H1 (cell line): ENCODE results near the gene OR2A25. TPM values are rescaled to one million over a fixed set of nuclear protein-coding genes. Genes with fewer than 3 reads are reported as not detected.

Experiments
- CTCF ChIA-PET: fragments of 300-600 bp; sonication (Branson Sonifier 250); formaldehyde crosslinking; loops from one replicate; lab custom pipeline; 2021; ENCODE audit not compliant: partially characterized antibody; lab: Charles Lee
- POLR2A ChIA-PET: fragments of 300-600 bp; sonication (Branson Sonifier 250); formaldehyde crosslinking; loops from one replicate; lab custom pipeline; 2021; ENCODE audit warnings: inconsistent platforms; ENCODE audit not compliant: partially characterized antibody; lab: Charles Lee
- DNase-seq, 2 experiments: peaks; one replicate each; pipeline versions ENCODE4 v3.0.0 to v3.0.0-alpha.2; 2010 to 2022; ENCODE audit warnings: low spot score in 2 of 2, low read depth in 1 of 2, mixed read lengths in 1 of 2
- FAIRE-seq: peaks from 2 replicates; lab custom pipeline; 2011; peaks lifted over from hg19 to GRCh38; lab: Jason Lieb, UNC
- H2AFZ ChIP-seq: 2 replicates; pipeline ENCODE4 v1.8.1; 2012; ENCODE audit warnings: low read length, inconsistent platforms
- H2AK5ac ChIP-seq: 2 replicates; pipeline ENCODE4 v1.6.1; 2013; ENCODE audit warnings: low read depth, low read length
- H2BK120ac ChIP-seq: replicated peaks from 2 replicates; pipeline ENCODE3; 2013; ENCODE audit warnings: low read depth, low read length, inconsistent platforms
- H2BK12ac ChIP-seq: 2 replicates; pipeline ENCODE4 v1.6.1; 2013; ENCODE audit warnings: low read depth, low read length
- H2BK15ac ChIP-seq: 2 replicates; pipeline ENCODE4 v1.6.1; 2013; ENCODE audit warnings: low read length
- H2BK20ac ChIP-seq: 2 replicates; pipeline ENCODE4 v1.6.1; 2013; ENCODE audit warnings: low read length
- H2BK5ac ChIP-seq: 2 replicates; pipeline ENCODE4 v1.6.1; 2013; ENCODE audit warnings: low read depth, low read length
- H3K14ac ChIP-seq: 2 replicates; pipeline ENCODE4 v1.6.1; 2013; ENCODE audit warnings: inconsistent platforms; ENCODE audit not compliant: insufficient read length
- H3K18ac ChIP-seq: 2 replicates; pipeline ENCODE4 v1.6.1; 2013; ENCODE audit warnings: low read length; ENCODE audit errors: extremely low read depth
- H3K23ac ChIP-seq: 2 replicates; pipeline ENCODE4 v1.6.1; 2013; ENCODE audit warnings: inconsistent platforms; ENCODE audit not compliant: insufficient read length
- H3K23me2 ChIP-seq: 2 replicates; pipeline ENCODE4 v1.6.1; 2013; ENCODE audit warnings: low read depth, low read length
- H3K27ac ChIP-seq: 2 replicates; pipeline ENCODE4 v1.6.1; 2011; ENCODE audit warnings: low read depth, low read length, inconsistent platforms
- H3K27me3 ChIP-seq, 4 experiments: replicated peaks in 1 of 4; 1 replicate in 1 of 4; 2 replicates in 3 of 4; pipeline versions ENCODE4 v1.6.1 to v1.8.1; 2011 to 2013; ENCODE audit warnings: low read length in 3 of 4, mild to moderate bottlenecking in 3 of 4, inconsistent platforms in 2 of 4, mixed read lengths in 2 of 4, moderate library complexity in 1 of 4; ENCODE audit not compliant: control insufficient read depth in 3 of 4, insufficient read depth in 3 of 4; ENCODE audit errors: extremely low read depth in 1 of 4
- H3K36me3 ChIP-seq, 4 experiments: 2 replicates each; pipeline versions ENCODE4 v1.6.1 to v1.8.1; 2011 to 2013; ENCODE audit warnings: mild to moderate bottlenecking in 4 of 4, low read length in 3 of 4, moderate library complexity in 2 of 4, control low read depth in 1 of 4, inconsistent platforms in 1 of 4; ENCODE audit not compliant: insufficient read depth in 4 of 4, control insufficient read depth in 2 of 4
- H3K4ac ChIP-seq: replicated peaks from 2 replicates; pipeline ENCODE3; 2013; ENCODE audit warnings: low read length, low read depth, mixed read lengths, inconsistent platforms; ENCODE audit not compliant: insufficient read length
- H3K4me1 ChIP-seq, 4 experiments: replicated peaks in 1 of 4; 1 replicate in 1 of 4; 2 replicates in 3 of 4; pipeline versions ENCODE4 v1.6.1 to v1.8.1; 2011 to 2013; ENCODE audit warnings: low read length in 3 of 4, inconsistent platforms in 2 of 4, mixed read lengths in 1 of 4; ENCODE audit not compliant: insufficient read depth in 4 of 4, control insufficient read depth in 3 of 4
- H3K4me2 ChIP-seq, 2 experiments: 2 replicates each; pipeline versions ENCODE4 v1.6.1 to v1.8.1; 2011 to 2013; ENCODE audit warnings: low read depth in 2 of 2, low read length in 2 of 2, control low read depth in 1 of 2, inconsistent platforms in 1 of 2, mild to moderate bottlenecking in 1 of 2; ENCODE audit not compliant: insufficient read depth in 1 of 2
- H3K4me3 ChIP-seq, 4 experiments: fragments of 200-600, 300-600 bp in 1 of 4; sonication (generic), shearing (Covaris generic), sonication (Bioruptor Twin) in 1 of 4; 2 replicates each; pipeline versions ENCODE4 v1.5.1 to v1.8.1; 2011 to 2016; ENCODE audit warnings: low read length in 4 of 4, low read depth in 3 of 4, control low read depth in 2 of 4, inconsistent platforms in 2 of 4, mild to moderate bottlenecking in 2 of 4, mixed read lengths in 1 of 4, moderate library complexity in 1 of 4; ENCODE audit not compliant: insufficient read depth in 2 of 4; ENCODE audit errors: extremely low read depth in 1 of 4
- H3K56ac ChIP-seq: replicated peaks from 2 replicates; pipeline ENCODE3; 2013; ENCODE audit warnings: low read depth, mild to moderate bottlenecking, mixed read lengths, low read length, inconsistent platforms; ENCODE audit not compliant: insufficient read length
- H3K79me1 ChIP-seq: 2 replicates; pipeline ENCODE4 v1.6.1; 2013; ENCODE audit warnings: low read depth, low read length, control low read depth
- H3K79me2 ChIP-seq, 2 experiments: 2 replicates each; pipeline versions ENCODE4 v1.6.1 to v1.8.1; 2012 to 2013; ENCODE audit warnings: low read length in 2 of 2, mild to moderate bottlenecking in 2 of 2, inconsistent platforms in 1 of 2; ENCODE audit not compliant: insufficient read depth in 2 of 2, control insufficient read depth in 1 of 2
- H3K9ac ChIP-seq, 4 experiments: replicated peaks in 1 of 4; 1 replicate in 1 of 4; 2 replicates in 3 of 4; pipeline versions ENCODE4 v1.6.1 to v1.8.1; 2011 to 2013; ENCODE audit warnings: low read depth in 3 of 4, low read length in 3 of 4, control low read depth in 2 of 4, mild to moderate bottlenecking in 2 of 4, moderate library complexity in 2 of 4, inconsistent platforms in 1 of 4; ENCODE audit errors: extremely low read depth in 1 of 4
- H3K9me3 ChIP-seq, 2 experiments: 2 replicates each; pipeline versions ENCODE4 v1.6.1 to v1.8.1; 2012 to 2013; ENCODE audit warnings: mild to moderate bottlenecking in 2 of 2, moderate library complexity in 2 of 2, control low read depth in 1 of 2, inconsistent platforms in 1 of 2, low read depth in 1 of 2, low read length in 1 of 2, mixed read lengths in 1 of 2; ENCODE audit not compliant: insufficient read depth in 2 of 2
- H4K20me1 ChIP-seq, 2 experiments: replicated peaks in 1 of 2; 2 replicates each; pipeline versions ENCODE3 to v1.8.1; 2011 to 2013; ENCODE audit warnings: inconsistent platforms in 2 of 2, low read length in 2 of 2, mild to moderate bottlenecking in 1 of 2; ENCODE audit not compliant: insufficient read depth in 2 of 2, control insufficient read depth in 1 of 2
- H4K5ac ChIP-seq: 2 replicates; pipeline ENCODE4 v1.6.1; 2013; ENCODE audit warnings: low read length, low read depth, mixed read lengths, inconsistent platforms; ENCODE audit not compliant: insufficient read length
- H4K8ac ChIP-seq: 2 replicates; pipeline ENCODE4 v1.8.0; 2013; ENCODE audit warnings: mild to moderate bottlenecking, moderate library complexity, low read length, inconsistent platforms; ENCODE audit not compliant: insufficient read depth; ENCODE audit errors: extremely low read depth
- H4K91ac ChIP-seq: replicated peaks from 2 replicates; pipeline ENCODE3; 2013; ENCODE audit warnings: low read length, mixed read lengths, inconsistent platforms; ENCODE audit not compliant: insufficient read length
- WGBS, 2 experiments: shearing (Covaris generic) in 1 of 2; methylation state at CpG; one replicate each; pipeline versions ENCODE4 v1.1.6 to v1.1.7; 2013 to 2015; ENCODE audit warnings: low lambda C conversion rate in 2 of 2, mixed read lengths in 2 of 2, inconsistent platforms in 1 of 2, low coverage in 1 of 2, missing lambda C conversion rate in 1 of 2; ENCODE audit not compliant: insufficient replicate concordance in 2 of 2, insufficient coverage in 1 of 2, insufficient read length in 1 of 2; ENCODE audit errors: extremely low coverage in 1 of 2, missing lambda C conversion rate in 1 of 2; 5-methylcytosine and 5-hydroxymethylcytosine counted together
- polyA plus RNA-seq, 7 experiments: library from polyadenylated mRNA; depleted of rRNA in 3 of 7; stranded (reverse) in 5 of 7; unstranded in 2 of 7; fragments of >200 nt in 5 of 7; fragments of 200-250 nt in 2 of 7; gene quantifications; 1 replicate in 5 of 7; 2 replicates in 1 of 7; 4 replicates in 1 of 7; pipeline versions ENCODE4 v1.2.1 to v1.2.3, GENCODE V29; 2011 to 2013; ENCODE audit warnings: missing spikeins in 2 of 7, mixed read lengths in 2 of 7
- total RNA-seq: library from RNA; stranded (reverse); fragmentation: NEBNext Ultra II Directional; extraction: Animal tissue kit (Norgen Biotek cat#: 25700); gene quantifications from 2 replicates; pipeline ENCODE4 v1.2.1, GENCODE V29; 2021

The OR2A25 gene
- total and polyA plus RNA-seq, 2 of the 8 experiments (the other 6 are each of a cell fraction or from before 2014, with no cell fraction given), result not detected

DNA sequence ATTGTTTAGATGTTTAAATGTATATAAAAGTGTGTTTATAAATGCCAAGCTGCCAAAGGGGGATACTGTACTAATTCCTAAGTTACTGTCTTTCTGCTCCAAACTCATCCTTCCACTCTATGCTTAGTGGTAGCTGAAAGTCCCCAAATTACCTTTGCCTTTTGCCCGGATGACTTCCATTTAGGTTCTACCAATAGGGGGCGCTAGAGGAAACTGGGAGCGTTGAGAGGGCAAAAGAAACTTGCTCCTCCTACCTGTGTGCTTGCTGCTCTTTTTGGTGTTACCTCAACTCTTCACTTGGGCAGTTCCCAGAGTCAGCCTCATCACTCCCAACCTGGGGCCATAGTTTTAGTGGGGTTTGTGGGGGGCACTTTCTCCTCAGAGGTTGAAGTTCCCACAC is 5.9 kb upstream of the OR2A25 start:
- Histone ChIP-seq H3K79me1 (no peaks in the 10 kb centered on the region), H3K9me3 (peaks cover 4% of the 10 kb centered on the region in 2 experiments; a peak in 2 of 4 replicates), H3K23ac (no peak overlapping the region), H3K36me3 (no peaks in the 10 kb centered on the region), H3K27ac (no peak overlapping the region), H2BK12ac (no peak overlapping the region), H4K5ac (no peak overlapping the region), H3K56ac (no peak overlapping the region), H2BK120ac (no peak overlapping the region), H3K4me1 (no peaks in the 10 kb centered on the region), H2AK5ac (no peak overlapping the region), H4K91ac (no peak overlapping the region), H3K9ac (no peak overlapping the region), H3K23me2 (no peaks in the 10 kb centered on the region), H2BK20ac (no peak overlapping the region), H3K4me2 (no peak overlapping the region), H2AFZ (0 out of 2 replicates have a peak overlapping the region, but pooled peaks have one; percentile 42), H2BK5ac (no peak overlapping the region), H3K18ac (no peak overlapping the region), H4K8ac (no peak overlapping the region), H3K4ac (no peak overlapping the region), H3K27me3 (no peaks in the 10 kb centered on the region), H3K4me3 (no peak overlapping the region), H2BK15ac (no peak overlapping the region), H3K14ac (no peak overlapping the region), H4K20me1 (no peaks in the 10 kb centered on the region), H3K79me2 (no peaks in the 10 kb centered on the region)
- POLR2A ChIA-PET, result interaction anchor here (1.5 kb wide), 1 partner anchor 182 kb away, joined by 4 read pairs; no protein-coding TSS in a partner anchor
- WGBS, 2 experiments, result 46% methylated on average over 3 of the region's 3 CpGs; no CpG with 5 or more reads in 1 of the 2 experiments
- peak in 1 of 2 experiments; percentile 53 for DNase-seq
- FAIRE-seq, result no peak
- CTCF ChIA-PET, result interaction anchor here (1.0 to 3.9 kb wide), 16 partner anchors 9 to 114 kb away, joined by 3 to 23 read pairs (median 5); partner anchors contain the start of genes OR2A12 and OR2A5
